HG03039 (cell line): ENCODE measurements around the gene S1PR1.

Source experiments
- ATAC-seq: cut with Tn5 transposase; IDR thresholded peaks from one replicate; pipeline ENCODE4 v1.9.1; 2021; ENCODE audit warnings: mild to moderate bottlenecking, moderate library complexity; ENCODE audit not compliant: unreplicated experiment

S1PR1 gene

DNA sequence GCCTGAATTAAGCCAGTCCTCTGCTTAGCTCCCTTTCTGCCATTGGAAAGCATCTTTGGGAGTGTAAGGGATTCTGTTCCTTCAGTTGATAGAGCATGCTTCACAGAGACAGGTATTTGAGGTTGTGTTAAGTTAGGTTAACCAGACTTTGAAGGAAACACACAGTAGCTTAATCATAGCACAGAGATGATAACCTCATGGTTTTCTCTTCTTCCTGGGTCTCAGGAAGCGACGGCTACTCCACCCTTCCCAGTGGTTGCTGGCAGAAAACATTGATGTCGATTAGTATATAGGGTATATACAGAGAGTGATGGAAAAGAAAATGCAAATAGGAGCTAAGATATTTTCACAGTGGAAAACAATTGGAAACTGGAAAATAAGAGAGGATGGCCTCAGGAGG, 42.0 kb downstream of the S1PR1 start:
- ATAC-seq: no peak

GRCh38 chr1:101280049-101280592, 43.3 kb downstream of the S1PR1 start:
- no peak for ATAC-seq

- ATAC-seq: no peak
Measured at GRCh38 chr1:101280942-101281654, 44.3 kb downstream of the S1PR1 start.

- no peak for ATAC-seq
Measured at GRCh38 chr1:101281751-101282150, 44.9 kb downstream of the S1PR1 start.

DNA sequence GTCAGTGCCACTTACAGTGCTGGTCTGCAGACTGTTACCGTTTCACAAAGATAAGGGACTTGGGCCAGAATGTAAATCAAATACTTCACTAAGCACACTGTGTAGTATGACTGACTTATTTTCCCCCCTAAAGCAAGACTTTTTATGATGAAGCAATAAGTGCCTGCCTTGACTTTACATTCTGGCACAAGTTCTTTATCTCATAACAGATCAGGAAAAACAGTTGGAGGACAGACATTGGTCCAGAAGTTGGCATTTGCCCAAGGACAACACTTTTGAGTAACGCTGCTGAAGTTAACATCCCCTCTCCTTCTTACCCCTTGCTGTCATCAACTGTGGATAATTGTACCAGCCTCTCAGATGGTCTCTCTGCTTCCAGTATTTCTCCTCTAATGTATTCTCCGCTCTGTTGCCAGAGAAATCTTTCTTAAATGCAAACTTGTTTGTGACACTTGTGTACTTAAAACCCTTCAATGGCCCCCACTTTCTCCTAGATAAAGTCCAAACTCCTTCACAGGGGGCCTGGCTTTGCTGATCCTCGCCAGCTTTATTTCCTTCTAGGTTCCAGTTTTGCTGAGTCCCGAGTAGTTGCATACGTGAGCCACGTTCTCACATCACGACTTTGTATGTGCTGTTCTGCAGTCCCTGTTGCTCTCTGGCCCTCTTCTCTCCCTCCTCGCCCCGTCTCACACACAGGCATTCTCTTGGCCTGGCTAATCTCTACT, 45.7 kb downstream of the S1PR1 start:
- ATAC-seq: no peak

GRCh38 chr1:101283443-101283842, 46.6 kb downstream of the S1PR1 start:
- ATAC-seq: no peak

DNA sequence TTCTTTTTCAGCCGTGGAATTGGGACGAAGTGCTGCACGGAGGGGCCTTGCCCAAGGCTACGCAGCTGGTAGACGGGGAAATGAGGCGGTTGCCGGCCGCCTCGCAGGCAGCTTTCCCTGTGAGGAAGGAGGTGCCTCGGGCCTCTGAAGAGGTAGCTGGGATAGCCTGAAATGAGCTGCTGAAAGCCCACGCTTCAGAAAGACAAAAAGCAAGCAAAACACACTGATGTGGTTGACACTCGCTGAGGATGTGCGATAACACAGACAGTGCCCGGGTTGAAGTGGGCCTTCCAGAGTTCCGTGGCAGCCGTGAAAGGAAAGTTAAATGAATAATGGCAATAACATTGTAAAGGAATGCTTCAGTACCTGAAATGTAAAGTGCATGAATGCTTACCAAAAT, 47.2 kb downstream of the S1PR1 start:
- ATAC-seq: no peak

- no peak for ATAC-seq
Measured at GRCh38 chr1:101284622-101285218, 47.9 kb downstream of the S1PR1 start.

- ATAC-seq: no peak
Measured at GRCh38 chr1:101285922-101286570, 49.2 kb downstream of the S1PR1 start.

DNA sequence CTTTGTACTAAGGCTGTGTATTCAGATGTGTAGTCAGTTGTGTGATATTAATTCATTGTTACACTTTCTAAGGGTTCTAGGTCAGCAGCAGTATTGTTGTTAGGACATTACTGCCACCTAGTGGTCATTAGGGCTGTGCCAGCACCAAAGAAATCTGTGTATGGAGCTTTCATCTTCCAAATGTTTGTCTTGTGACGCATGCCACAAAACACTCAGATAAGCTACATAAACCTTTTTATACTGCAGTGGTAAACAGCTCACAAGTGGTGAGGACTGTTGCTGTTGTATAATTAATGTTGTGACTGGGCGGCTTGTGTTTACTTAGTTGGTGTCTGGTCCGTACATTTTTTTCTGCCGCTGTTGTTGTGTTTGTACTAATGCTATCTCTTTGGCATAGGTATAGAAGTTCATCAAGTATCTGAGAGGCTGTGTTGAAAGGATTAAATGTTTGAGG, 51.7 kb downstream of the S1PR1 start:
- no peak for ATAC-seq

- ATAC-seq: no peak
Measured at GRCh38 chr1:101290119-101290921, 53.5 kb downstream of the S1PR1 start.
